Measurements from ENCODE around the gene NCOA7. TPM values are rescaled to one million over a fixed set of nuclear protein-coding genes. Genes with fewer than 3 reads are reported as not detected.
"Not testable (repeated sequence)": the region's sequence is repeated elsewhere in the genome, so short reads cannot be mapped to it uniquely, and the experiment has no call there.

Gene NCOA7
- total and polyA plus RNA-seq, 9 of the 15 experiments (the other 6 are each of a cell fraction or from before 2014, with no cell fraction given), result 5.8 to 14.6 (median 9.3) TPM

GRCh38 chr6:125911051-125911451, 120.3 kb downstream of the NCOA7 start:
- H3K4me2 ChIP-seq (ENCODE audit: insufficient read depth, low read length); H3K79me2 ChIP-seq (ENCODE audit: control insufficient read depth, insufficient read depth, low read length); H3K4me1 ChIP-seq (replicated peaks in 1 of 2; ENCODE audit: control insufficient read depth in 2 of 2, insufficient read depth in 2 of 2, low read length in 2 of 2); in situ Hi-C loops (cut with MboI); intact Hi-C loops (cut with micrococcal nuclease); H3K27me3 ChIP-seq (ENCODE audit: control insufficient read depth in 2 of 2, insufficient read depth in 2 of 2, low read length in 2 of 2); H3K9me1 ChIP-seq (ENCODE audit: control insufficient read depth, insufficient read depth, low read length); H3K4me3 ChIP-seq; DNase-seq (ENCODE audit: extremely low read depth in 1 of 4, low spot score in 3 of 4); H3K9ac ChIP-seq (ENCODE audit: insufficient read depth in 1 of 2, low read depth in 2 of 2, low read length in 2 of 2); BruUV-seq (replicated peaks); H2AFZ ChIP-seq (ENCODE audit: low read depth, low read length); H3K27ac ChIP-seq (ENCODE audit: extremely low read depth, low read depth, low read length); H4K20me1 ChIP-seq (replicated peaks; ENCODE audit: control insufficient read depth, insufficient read depth, low read length); H3K9me3 ChIP-seq (replicated peaks; ENCODE audit: control insufficient read depth, insufficient read depth, low read depth, low read length); ATAC-seq; CTCF ChIA-PET (ENCODE audit: low intra/inter-chr PET ratio); FAIRE-seq; TF ChIP-seq PBX2 (CRISPR knock-in tag; IDR thresholded peaks at IDR 0.05; ENCODE audit: low read depth): not testable (repeated sequence)
- POLR2A ChIA-PET, result interaction anchor here (0.7 to 0.9 kb wide), 2 partner anchors 8 to 46 kb away, joined by 3 to 6 read pairs; partner anchors contain the start of gene HINT3
- peaks cover 14% of the 10 kb centered on the region; the same call in 2 of the 3 replicates for H3K36me3 ChIP-seq (ENCODE audit: control insufficient read depth, insufficient read depth, low read length)
- TF ChIP-seq CBFA2T3 (IDR thresholded peaks at IDR 0.05) (peak; percentile 57), CXXC5 (CRISPR knock-in tag; IDR thresholded peaks at IDR 0.05) (peak; percentile 48; the same call in 1 of the 2 replicates), SMAD4 (CRISPR knock-in tag; conservative IDR thresholded peaks at IDR 0.05) (peak; percentile 43), PBX2 (tag; conservative IDR thresholded peaks at IDR 0.05; ENCODE audit: low read depth) (peak; percentile 78), ZFX (CRISPR knock-in tag; IDR thresholded peaks at IDR 0.05) (peak; percentile 40; the same call in 1 of the 2 replicates), CEBPB (tag; IDR thresholded peaks at IDR 0.05) (peak; percentile 74), CBFA2T2 (conservative IDR thresholded peaks at IDR 0.05) (peak; percentile 56), TCF3 (CRISPR knock-in tag; IDR thresholded peaks at IDR 0.05) (peak; percentile 50), ARID1B (IDR thresholded peaks at IDR 0.05) (peak; percentile 39; the same call in 1 of the 2 replicates), MEIS2 (IDR thresholded peaks at IDR 0.05; ENCODE audit: partially characterized antibody) (peak; percentile 62), BCOR (IDR thresholded peaks at IDR 0.05) (peak; percentile 63; the same call in 1 of the 2 replicates)
- WGBS (ENCODE audit: insufficient coverage, low coverage, missing lambda C conversion rate), result 34% methylated on average over 4 of the region's 4 CpGs
